HL-60 (cell line): Measurements from ENCODE around the gene RAC3.
A peak's percentile ranks its signal among the peaks of the same experiment; 100 is the strongest.

Source experiments
- DNase-seq, 2 experiments: peaks; one replicate each; pipeline ENCODE4 v3.0.0-alpha.2; 2010 to 2020; ENCODE audit warnings: low read depth in 1 of 2, low spot score in 1 of 2
- H3K27ac ChIP-seq: fragments of 250-450 bp; sonication (Bioruptor Pico); replicated peaks from 2 replicates; pipeline ENCODE4 v1.5.1; 2020; ENCODE audit warnings: mild to moderate bottlenecking, moderate library complexity
- H3K27me3 ChIP-seq: fragments of 250-450 bp; sonication (Bioruptor Pico); 2 replicates; pipeline ENCODE4 v1.5.1; 2021; ENCODE audit warnings: mild to moderate bottlenecking, moderate library complexity; ENCODE audit not compliant: insufficient read depth, poor library complexity, severe bottlenecking
- H3K4me3 ChIP-seq: replicated peaks from 2 replicates; pipeline ENCODE4 v1.5.1; 2011; ENCODE audit warnings: mild to moderate bottlenecking, control low read depth, low read length; ENCODE audit not compliant: insufficient read depth
- GABPA ChIP-seq: IDR thresholded peaks from 2 replicates; pipeline ENCODE4 v1.6.1; 2012; ENCODE audit warnings: low read depth
- POLR2AphosphoS5 ChIP-seq: IDR thresholded peaks from 2 replicates; pipeline ENCODE4 v1.6.1; 2012; ENCODE audit warnings: low read depth
- SPI1 ChIP-seq: IDR thresholded peaks from 2 replicates; pipeline ENCODE4 v1.6.1; 2012; ENCODE audit warnings: low read depth, mild to moderate bottlenecking, borderline replicate concordance
- long read RNA-seq: library from polyadenylated mRNA; unstranded; transcript quantifications from one replicate; pipeline ENCODE4 v2.0.0, GENCODE V29; 2020
- TF ChIP-seq, protein P1 (sequence below): IDR thresholded peaks from 2 replicates; pipeline ENCODE4 v1.6.1; 2012; ENCODE audit warnings: low read depth; ENCODE audit not compliant: insufficient replicate concordance
- TF ChIP-seq, protein P2 (sequence below): IDR thresholded peaks from one replicate; pipeline ENCODE4 v1.5.1; 2011; ENCODE audit warnings: low read length, control low read depth, inconsistent platforms; ENCODE audit not compliant: insufficient read depth

RAC3 gene
- long read RNA-seq, transcript RAC3-202 (5 exons, 831 nt): major isoform, 94 of 187 reads
- long read RNA-seq, transcript RAC3-201 (6 exons, 1,090 nt): minor isoform, 36 of 187 reads
- long read RNA-seq, partial matches to known transcripts: 36 of 187 reads
- long read RNA-seq, other reads (novel, unspliced or antisense): 21 of 187 reads

DNA sequence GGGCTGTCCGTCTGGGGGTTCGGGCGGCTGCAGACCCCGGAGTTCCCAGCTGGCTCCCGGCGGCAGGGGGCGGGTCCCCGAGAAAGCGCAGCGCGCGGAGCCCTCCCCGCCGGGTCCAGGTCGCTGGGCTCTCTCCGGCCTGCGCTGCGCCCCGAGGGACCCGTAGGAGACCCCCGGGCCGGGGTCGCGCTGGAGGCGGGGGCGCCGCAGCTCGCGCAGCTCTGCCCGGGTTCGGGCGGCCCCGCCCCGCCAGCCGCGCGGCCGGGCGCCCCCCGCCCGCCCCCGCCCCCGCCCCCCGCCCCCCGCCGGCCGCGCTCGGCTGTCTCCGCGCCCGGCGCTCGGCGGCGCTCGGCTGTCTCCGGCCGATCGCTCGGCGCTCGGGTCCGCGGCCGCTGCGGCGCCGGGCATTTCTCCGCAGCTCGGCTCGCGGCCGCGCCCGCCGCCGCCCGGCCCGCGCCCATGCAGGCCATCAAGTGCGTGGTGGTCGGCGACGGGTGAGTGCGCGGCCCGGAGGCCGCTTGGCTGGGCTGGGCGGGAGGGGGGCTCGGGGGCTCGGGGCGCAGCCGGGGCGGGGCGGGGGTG is at the start of gene RAC3:
TSS of gene RAC3 (plus strand) at position 376 of the 582 bp plus-strand sequence. CDS start at position 460, 84 bp downstream.
- H3K27me3 ChIP-seq: no peaks in the 10 kb centered on the region
- H3K27ac ChIP-seq: peak within 1 kb of the TSS; percentile 82
- TF ChIP-seq, protein P1, sequence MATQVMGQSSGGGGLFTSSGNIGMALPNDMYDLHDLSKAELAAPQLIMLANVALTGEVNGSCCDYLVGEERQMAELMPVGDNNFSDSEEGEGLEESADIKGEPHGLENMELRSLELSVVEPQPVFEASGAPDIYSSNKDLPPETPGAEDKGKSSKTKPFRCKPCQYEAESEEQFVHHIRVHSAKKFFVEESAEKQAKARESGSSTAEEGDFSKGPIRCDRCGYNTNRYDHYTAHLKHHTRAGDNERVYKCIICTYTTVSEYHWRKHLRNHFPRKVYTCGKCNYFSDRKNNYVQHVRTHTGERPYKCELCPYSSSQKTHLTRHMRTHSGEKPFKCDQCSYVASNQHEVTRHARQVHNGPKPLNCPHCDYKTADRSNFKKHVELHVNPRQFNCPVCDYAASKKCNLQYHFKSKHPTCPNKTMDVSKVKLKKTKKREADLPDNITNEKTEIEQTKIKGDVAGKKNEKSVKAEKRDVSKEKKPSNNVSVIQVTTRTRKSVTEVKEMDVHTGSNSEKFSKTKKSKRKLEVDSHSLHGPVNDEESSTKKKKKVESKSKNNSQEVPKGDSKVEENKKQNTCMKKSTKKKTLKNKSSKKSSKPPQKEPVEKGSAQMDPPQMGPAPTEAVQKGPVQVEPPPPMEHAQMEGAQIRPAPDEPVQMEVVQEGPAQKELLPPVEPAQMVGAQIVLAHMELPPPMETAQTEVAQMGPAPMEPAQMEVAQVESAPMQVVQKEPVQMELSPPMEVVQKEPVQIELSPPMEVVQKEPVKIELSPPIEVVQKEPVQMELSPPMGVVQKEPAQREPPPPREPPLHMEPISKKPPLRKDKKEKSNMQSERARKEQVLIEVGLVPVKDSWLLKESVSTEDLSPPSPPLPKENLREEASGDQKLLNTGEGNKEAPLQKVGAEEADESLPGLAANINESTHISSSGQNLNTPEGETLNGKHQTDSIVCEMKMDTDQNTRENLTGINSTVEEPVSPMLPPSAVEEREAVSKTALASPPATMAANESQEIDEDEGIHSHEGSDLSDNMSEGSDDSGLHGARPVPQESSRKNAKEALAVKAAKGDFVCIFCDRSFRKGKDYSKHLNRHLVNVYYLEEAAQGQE: no peak
- TF ChIP-seq POLR2AphosphoS5: no peak
- TF ChIP-seq, protein P2, sequence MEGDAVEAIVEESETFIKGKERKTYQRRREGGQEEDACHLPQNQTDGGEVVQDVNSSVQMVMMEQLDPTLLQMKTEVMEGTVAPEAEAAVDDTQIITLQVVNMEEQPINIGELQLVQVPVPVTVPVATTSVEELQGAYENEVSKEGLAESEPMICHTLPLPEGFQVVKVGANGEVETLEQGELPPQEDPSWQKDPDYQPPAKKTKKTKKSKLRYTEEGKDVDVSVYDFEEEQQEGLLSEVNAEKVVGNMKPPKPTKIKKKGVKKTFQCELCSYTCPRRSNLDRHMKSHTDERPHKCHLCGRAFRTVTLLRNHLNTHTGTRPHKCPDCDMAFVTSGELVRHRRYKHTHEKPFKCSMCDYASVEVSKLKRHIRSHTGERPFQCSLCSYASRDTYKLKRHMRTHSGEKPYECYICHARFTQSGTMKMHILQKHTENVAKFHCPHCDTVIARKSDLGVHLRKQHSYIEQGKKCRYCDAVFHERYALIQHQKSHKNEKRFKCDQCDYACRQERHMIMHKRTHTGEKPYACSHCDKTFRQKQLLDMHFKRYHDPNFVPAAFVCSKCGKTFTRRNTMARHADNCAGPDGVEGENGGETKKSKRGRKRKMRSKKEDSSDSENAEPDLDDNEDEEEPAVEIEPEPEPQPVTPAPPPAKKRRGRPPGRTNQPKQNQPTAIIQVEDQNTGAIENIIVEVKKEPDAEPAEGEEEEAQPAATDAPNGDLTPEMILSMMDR: no peak
- no peak for TF ChIP-seq SPI1
- no peak for TF ChIP-seq GABPA
- no peak for DNase-seq
- peak within 1 kb of the TSS; percentile 57 for H3K4me3 ChIP-seq

DNA sequence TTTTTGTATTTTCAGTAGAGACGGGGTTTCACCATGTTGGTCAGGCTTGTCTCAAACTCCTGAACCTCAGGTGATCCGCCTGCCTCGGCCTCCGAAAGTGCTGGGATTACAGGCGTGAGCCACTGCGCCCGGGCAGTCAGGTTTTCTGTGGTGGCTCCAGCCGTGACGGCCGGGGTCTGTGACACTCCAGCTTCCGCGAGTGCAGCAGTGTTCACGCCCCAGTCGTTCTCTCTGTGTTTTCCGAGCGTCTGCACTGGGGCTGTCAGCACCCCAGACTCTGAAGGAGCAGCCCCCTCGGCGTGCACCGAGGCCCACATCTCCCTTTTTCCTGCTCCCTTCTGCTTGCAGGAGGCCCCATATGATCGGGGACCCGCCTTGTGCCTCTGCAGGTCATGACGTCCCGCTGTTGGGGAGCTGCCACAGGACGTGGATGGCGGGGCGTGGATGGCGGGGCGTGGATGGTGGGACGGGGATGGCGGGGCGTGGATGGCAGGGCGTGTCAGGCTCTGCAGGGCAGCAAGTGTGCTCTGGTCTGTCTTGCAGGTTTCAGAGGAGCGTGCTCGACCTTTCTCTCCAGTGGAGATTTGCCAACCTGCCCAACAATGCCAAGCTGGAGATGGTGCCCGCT is 48.4 kb upstream of the RAC3 start:
- Histone ChIP-seq H3K27me3 (no peaks in the 10 kb centered on the region), H3K27ac (no peak overlapping the region), H3K4me3 (no peak overlapping the region)
- DNase-seq: no peak
- TF ChIP-seq, protein P2: no peak
- TF ChIP-seq GABPA (no peak), SPI1 (no peak), POLR2AphosphoS5 (no peak)
- TF ChIP-seq, protein P1: no peak

DNA sequence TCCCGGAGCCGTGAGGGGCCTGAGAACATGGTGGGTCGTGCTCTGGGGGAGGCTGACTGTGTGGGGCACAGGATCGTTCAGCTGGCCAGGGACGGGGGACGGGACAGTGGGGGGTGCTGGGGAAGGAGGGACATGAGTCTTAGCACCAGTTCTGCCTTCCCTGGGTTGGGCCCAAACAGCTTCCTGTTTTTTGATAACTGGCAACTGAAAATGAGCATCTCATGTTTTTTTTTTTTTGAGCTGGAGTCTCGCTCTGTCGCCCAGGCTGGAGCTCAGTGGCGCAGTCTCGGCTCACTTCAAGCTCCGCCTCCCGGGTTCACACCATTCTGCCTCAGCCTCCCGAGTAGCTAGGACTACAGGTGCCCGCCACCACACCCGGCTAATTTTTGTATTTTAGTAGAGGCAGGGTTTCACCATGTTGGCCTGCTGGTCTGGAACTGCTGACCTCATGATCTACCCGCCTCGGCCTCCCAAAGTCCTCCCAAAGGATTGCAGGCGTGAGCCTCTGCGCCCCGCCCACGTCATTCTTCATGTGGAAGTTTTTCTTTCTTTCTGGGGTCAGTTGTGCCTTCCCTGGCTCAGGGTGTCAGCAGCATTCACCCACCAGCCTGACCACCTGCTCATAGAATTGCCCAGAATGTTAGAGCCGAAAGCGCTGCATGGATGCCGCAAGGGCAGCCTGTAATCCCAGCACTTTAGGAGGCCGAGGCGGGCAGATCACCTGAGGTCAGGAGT is 47.7 kb upstream of the RAC3 start:
- no peak overlapping the region for H3K4me3 ChIP-seq
- H3K27ac ChIP-seq: no peak overlapping the region
- H3K27me3 ChIP-seq: no peaks in the 10 kb centered on the region
- no peak for DNase-seq
- TF ChIP-seq POLR2AphosphoS5: no peak
- TF ChIP-seq, protein P2: no peak
- TF ChIP-seq SPI1: no peak
- TF ChIP-seq GABPA: no peak
- TF ChIP-seq, protein P1: no peak
